GM10266 (cell line): ENCODE data around the gene SLC9A9.

Source experiments
- DNase-seq: peaks from one replicate; pipeline ENCODE4 v3.0.0; 2012; ENCODE audit errors: extremely low spot score
- CTCF ChIP-seq: IDR thresholded peaks from 2 replicates; pipeline ENCODE4 v1.5.1; 2012; ENCODE audit warnings: mild to moderate bottlenecking, low read depth; ENCODE audit not compliant: control insufficient read depth, insufficient read depth; ENCODE audit errors: missing control alignments

Gene SLC9A9

GRCh38 chr3:143311096-143311495, 537.2 kb downstream of the SLC9A9 start:
- TF ChIP-seq CTCF = no peak
- DNase-seq = no peak

- TF ChIP-seq CTCF = no peak
Observed at GRCh38 chr3:143309705-143310104, 538.6 kb downstream of the SLC9A9 start.

GRCh38 chr3:143307613-143308183, 540.6 kb downstream of the SLC9A9 start:
- peak; percentile 43 for DNase-seq
- no peak for TF ChIP-seq CTCF

More at GRCh38 chr3:143309705-143310104, 538.6 kb downstream of the SLC9A9 start:
- DNase-seq = no peak

GRCh38 chr3:143306407-143306806, 541.9 kb downstream of the SLC9A9 start:
- TF ChIP-seq CTCF = no peak
- DNase-seq = no peak

- no peak for DNase-seq
- TF ChIP-seq CTCF = no peak
Observed at GRCh38 chr3:143302638-143303171, 545.6 kb downstream of the SLC9A9 start.

GRCh38 chr3:143301031-143301901, 547.0 kb downstream of the SLC9A9 start:
- no peak for TF ChIP-seq CTCF
- no peak for DNase-seq
